ENCODE measurements around the gene ZNF580.

The ZNF580 gene

GRCh38 chr19:55667006-55667381 is 26.2 kb downstream of the ZNF580 start:
- Mint-ChIP-seq H3K27ac (no peak overlapping the region), H3K9me3 (no peaks in the 10 kb centered on the region), H3K36me3 (ENCODE audit: low read depth) (peaks cover 50% of the 10 kb centered on the region), H3K4me1 (peaks cover 19% of the 10 kb centered on the region), H3K4me3 (no peak overlapping the region), H3K27me3 (no peaks in the 10 kb centered on the region)
- DNase-seq (no peak), ATAC-seq (no peak)

- Mint-ChIP-seq H3K9me3 (no peaks in the 10 kb centered on the region), H3K36me3 (ENCODE audit: low read depth) (peaks cover 54% of the 10 kb centered on the region), H3K27ac (no peak overlapping the region), H3K4me1 (peaks cover 24% of the 10 kb centered on the region), H3K27me3 (no peaks in the 10 kb centered on the region), H3K4me3 (no peak overlapping the region)
- DNase-seq (no peak), ATAC-seq (no peak)
Observed at GRCh38 chr19:55667511-55667910, 26.7 kb downstream of the ZNF580 start.

- H3K36me3 Mint-ChIP-seq (ENCODE audit: low read depth), result peaks cover 50% of the 10 kb centered on the region
- peaks cover 24% of the 10 kb centered on the region for H3K4me1 Mint-ChIP-seq
- no peak overlapping the region for H3K4me3 Mint-ChIP-seq
- H3K27ac Mint-ChIP-seq, result no peak overlapping the region
- no peaks in the 10 kb centered on the region for H3K9me3 Mint-ChIP-seq
- H3K27me3 Mint-ChIP-seq, result no peaks in the 10 kb centered on the region
- no peak for DNase-seq
- no peak for ATAC-seq
Observed at GRCh38 chr19:55667958-55668357, 27.2 kb downstream of the ZNF580 start.

GRCh38 chr19:55668603-55669348 is 28.0 kb downstream of the ZNF580 start:
- DNase-seq (no peak), ATAC-seq (no peak)
- no peak overlapping the region for H3K4me3 Mint-ChIP-seq
- H3K36me3 Mint-ChIP-seq (ENCODE audit: low read depth), result peaks cover 46% of the 10 kb centered on the region
- no peak overlapping the region for H3K27ac Mint-ChIP-seq
- H3K4me1 Mint-ChIP-seq, result peaks cover 27% of the 10 kb centered on the region
- H3K9me3 Mint-ChIP-seq, result no peaks in the 10 kb centered on the region
- no peaks in the 10 kb centered on the region for H3K27me3 Mint-ChIP-seq

- Mint-ChIP-seq H3K27ac (no peak overlapping the region), H3K27me3 (no peaks in the 10 kb centered on the region), H3K9me3 (no peaks in the 10 kb centered on the region), H3K4me3 (no peak overlapping the region), H3K4me1 (peaks cover 32% of the 10 kb centered on the region), H3K36me3 (ENCODE audit: low read depth) (peaks cover 41% of the 10 kb centered on the region)
- no peak for DNase-seq
- ATAC-seq, result no peak
Observed at GRCh38 chr19:55669418-55670279, 28.8 kb downstream of the ZNF580 start.

GRCh38 chr19:55670280-55671053 is 29.7 kb downstream of the ZNF580 start:
- Mint-ChIP-seq H3K27me3 (no peaks in the 10 kb centered on the region), H3K36me3 (ENCODE audit: low read depth) (peaks cover 38% of the 10 kb centered on the region), H3K27ac (peak overlapping the region; percentile 40), H3K4me3 (no peak overlapping the region), H3K4me1 (peaks cover 33% of the 10 kb centered on the region), H3K9me3 (no peaks in the 10 kb centered on the region)
- no peak for DNase-seq
- ATAC-seq, result no peak

- ATAC-seq (no peak), DNase-seq (no peak)
- peak overlapping the region; percentile 40 for H3K27ac Mint-ChIP-seq
- H3K4me3 Mint-ChIP-seq, result no peak overlapping the region
- no peaks in the 10 kb centered on the region for H3K9me3 Mint-ChIP-seq
- peaks cover 40% of the 10 kb centered on the region for H3K36me3 Mint-ChIP-seq (ENCODE audit: low read depth)
- H3K4me1 Mint-ChIP-seq, result peaks cover 38% of the 10 kb centered on the region
- no peaks in the 10 kb centered on the region for H3K27me3 Mint-ChIP-seq
Observed at GRCh38 chr19:55671054-55671378, 30.2 kb downstream of the ZNF580 start.

GRCh38 chr19:55672418-55672817 is 31.6 kb downstream of the ZNF580 start:
- Mint-ChIP-seq H3K4me1 (peaks cover 49% of the 10 kb centered on the region), H3K4me3 (no peak overlapping the region), H3K27ac (no peak overlapping the region), H3K27me3 (no peaks in the 10 kb centered on the region), H3K36me3 (ENCODE audit: low read depth) (peaks cover 38% of the 10 kb centered on the region), H3K9me3 (no peaks in the 10 kb centered on the region)
- DNase-seq (no peak), ATAC-seq (no peak)

- H3K36me3 Mint-ChIP-seq (ENCODE audit: low read depth), result peaks cover 41% of the 10 kb centered on the region
Observed at GRCh38 chr19:55673465-55673864, 32.7 kb downstream of the ZNF580 start.

GRCh38 chr19:55673889-55674288 is 33.1 kb downstream of the ZNF580 start:
- Mint-ChIP-seq H3K9me3 (no peaks in the 10 kb centered on the region), H3K27me3 (no peaks in the 10 kb centered on the region), H3K4me1 (peaks cover 63% of the 10 kb centered on the region), H3K27ac (peak overlapping the region; percentile 75), H3K36me3 (ENCODE audit: low read depth) (peaks cover 45% of the 10 kb centered on the region), H3K4me3 (peak overlapping the region; percentile 68)
- DNase-seq (no peak), ATAC-seq (no peak)

More at GRCh38 chr19:55673465-55673864, 32.7 kb downstream of the ZNF580 start:
- no peaks in the 10 kb centered on the region for H3K9me3 Mint-ChIP-seq
- no peak for DNase-seq
- H3K4me1 Mint-ChIP-seq, result peaks cover 59% of the 10 kb centered on the region
- peak overlapping the region; percentile 75 for H3K27ac Mint-ChIP-seq
- H3K27me3 Mint-ChIP-seq, result no peaks in the 10 kb centered on the region
- no peak overlapping the region for H3K4me3 Mint-ChIP-seq
- ATAC-seq, result no peak

GRCh38 chr19:55674459-55674840 is 33.6 kb downstream of the ZNF580 start:
- no peaks in the 10 kb centered on the region for H3K27me3 Mint-ChIP-seq
- peak overlapping the region; percentile 68 for H3K4me3 Mint-ChIP-seq
- peaks cover 48% of the 10 kb centered on the region for H3K36me3 Mint-ChIP-seq (ENCODE audit: low read depth)
- DNase-seq, result no peak
- no peak for ATAC-seq
- H3K4me1 Mint-ChIP-seq, result peaks cover 68% of the 10 kb centered on the region
- H3K9me3 Mint-ChIP-seq, result no peaks in the 10 kb centered on the region
- H3K27ac Mint-ChIP-seq, result peak overlapping the region; percentile 67

GRCh38 chr19:55674841-55675660 is 34.2 kb downstream of the ZNF580 start, which contains the start of gene EPN1:
Gene EPN1, plus strand, starts transcription at chr19:55675226. Its CDS starts 3,402 bp downstream, at chr19:55678628.
- peaks cover 71% of the 10 kb centered on the region for H3K4me1 Mint-ChIP-seq
- peak; percentile 98 for DNase-seq
- peaks cover 52% of the 10 kb centered on the region for H3K36me3 Mint-ChIP-seq (ENCODE audit: low read depth)
- peak within 1 kb of the TSS; percentile 98 for H3K27ac Mint-ChIP-seq
- peak within 1 kb of the TSS; percentile 100 for H3K4me3 Mint-ChIP-seq
- H3K9me3 Mint-ChIP-seq, result no peaks in the 10 kb centered on the region
- ATAC-seq, result peak; percentile 90
- no peaks in the 10 kb centered on the region for H3K27me3 Mint-ChIP-seq

- peaks cover 68% of the 10 kb centered on the region for H3K4me1 Mint-ChIP-seq
- ATAC-seq, result no peak
- peak overlapping the region; percentile 100 for H3K4me3 Mint-ChIP-seq
- H3K9me3 Mint-ChIP-seq, result no peaks in the 10 kb centered on the region
- H3K36me3 Mint-ChIP-seq (ENCODE audit: low read depth), result peaks cover 53% of the 10 kb centered on the region
- H3K27ac Mint-ChIP-seq, result peak overlapping the region; percentile 98
- DNase-seq, result no peak
- H3K27me3 Mint-ChIP-seq, result no peaks in the 10 kb centered on the region
Observed at GRCh38 chr19:55675661-55676354, 35.0 kb downstream of the ZNF580 start.

Measured in activated naive CD8-positive, alpha-beta T cell treated with anti-CD3 and anti-CD28 coated beads, Interleukin-2, amount 50 U/mL, for 24 hours (primary cell).